ENCODE measurements around the gene UGGT1.
"Not testable (repeated sequence)": the region's sequence is repeated elsewhere in the genome, so short reads cannot be mapped to it uniquely, and the experiment has no call there.

The UGGT1 gene

GRCh38 chr2:128115921-128116623, 25.1 kb downstream of the UGGT1 start:
- DNase-seq: no peak

GRCh38 chr2:128134573-128134972, 43.6 kb downstream of the UGGT1 start:
- DNase-seq: no peak

GRCh38 chr2:128137094-128137616, 46.2 kb downstream of the UGGT1 start:
- no peak for DNase-seq

GRCh38 chr2:128139624-128140023, 48.6 kb downstream of the UGGT1 start:
- DNase-seq: no peak

GRCh38 chr2:128145651-128146050, 54.7 kb downstream of the UGGT1 start:
- DNase-seq: no peak

- DNase-seq: no peak
These were observed 62.8 kb downstream of the UGGT1 start for GRCh38 chr2:128153786-128154185.

- no peak for DNase-seq
These were observed 63.2 kb downstream of the UGGT1 start for GRCh38 chr2:128154225-128154624.

GRCh38 chr2:128155970-128156369, 65.0 kb downstream of the UGGT1 start:
- no peak for DNase-seq

- DNase-seq: no peak
These were observed 65.8 kb downstream of the UGGT1 start for GRCh38 chr2:128156812-128157211.

- DNase-seq: no peak
These were observed 66.6 kb downstream of the UGGT1 start for GRCh38 chr2:128157644-128158043.

GRCh38 chr2:128158176-128158575, 67.2 kb downstream of the UGGT1 start:
- no peak for DNase-seq

- DNase-seq: no peak
These were observed 68.4 kb downstream of the UGGT1 start for GRCh38 chr2:128159437-128159836.

GRCh38 chr2:128160616-128161275, 69.7 kb downstream of the UGGT1 start:
- DNase-seq: no peak

GRCh38 chr2:128162266-128162665, 71.3 kb downstream of the UGGT1 start:
- DNase-seq: no peak

GRCh38 chr2:128164311-128164710, 73.3 kb downstream of the UGGT1 start:
- DNase-seq: no peak

- DNase-seq: no peak
These were observed 75.8 kb downstream of the UGGT1 start for GRCh38 chr2:128166746-128167353.

- DNase-seq: no peak
These were observed 78.1 kb downstream of the UGGT1 start for GRCh38 chr2:128169094-128169493.

GRCh38 chr2:128169497-128169896, 78.5 kb downstream of the UGGT1 start:
- no peak for DNase-seq

GRCh38 chr2:128169933-128170709, 79.1 kb downstream of the UGGT1 start:
- DNase-seq: no peak

- DNase-seq: no peak
These were observed 79.8 kb downstream of the UGGT1 start for GRCh38 chr2:128170776-128171175.

GRCh38 chr2:128172191-128172590, 81.2 kb downstream of the UGGT1 start:
- DNase-seq: no peak

- not testable (repeated sequence) for DNase-seq
These were observed 83.1 kb downstream of the UGGT1 start for GRCh38 chr2:128174067-128174466.

- no peak for DNase-seq
These were observed 86.3 kb downstream of the UGGT1 start for GRCh38 chr2:128177315-128177714.
